Progenitor cell of endocrine pancreas (in vitro differentiated cells): ENCODE measurements around the gene NEMF. TPM values are rescaled to one million over a fixed set of nuclear protein-coding genes. Genes with fewer than 3 reads are reported as not detected.
"Not testable (repeated sequence)": the region's sequence is repeated elsewhere in the genome, so short reads cannot be mapped to it uniquely, and the experiment has no call there.

ENCODE experiments used
- DNase-seq: peaks from one replicate; pipeline ENCODE4 v3.0.0; 2021; ENCODE audit warnings: low spot score; ENCODE audit not compliant: unreplicated experiment
- H3K27ac Mint-ChIP-seq: 2 replicates; pipeline ENCODE4 v1.8.0; 2021; ENCODE audit warnings: mild to moderate bottlenecking, moderate library complexity, mixed read lengths
- H3K27me3 Mint-ChIP-seq: 2 replicates; pipeline ENCODE4 v1.8.0; 2021; ENCODE audit warnings: mixed read lengths
- H3K36me3 Mint-ChIP-seq: 2 replicates; pipeline ENCODE4 v1.8.0; 2022; ENCODE audit warnings: mixed read lengths; ENCODE audit not compliant: insufficient read depth
- H3K4me1 Mint-ChIP-seq: 2 replicates; pipeline ENCODE4 v1.8.0; 2021; ENCODE audit warnings: low read depth, mixed read lengths
- H3K4me3 Mint-ChIP-seq: 2 replicates; pipeline ENCODE4 v1.8.0; 2021; ENCODE audit warnings: low read depth, mild to moderate bottlenecking, moderate library complexity, mixed read lengths
- H3K9me3 Mint-ChIP-seq: 2 replicates; pipeline ENCODE4 v1.8.0; 2021; ENCODE audit warnings: low read depth, mixed read lengths
- CTCF ChIP-seq: fragments of 200-600 bp; sonication (generic); IDR thresholded peaks from one replicate; pipeline ENCODE4 v1.5.0; 2021; ENCODE audit warnings: antibody characterized with exemption, mild to moderate bottlenecking; ENCODE audit not compliant: unreplicated experiment
- total RNA-seq: library from RNA; stranded (reverse); gene quantifications from 2 replicates; pipeline ENCODE4 v1.2.1, GENCODE V29; 2021

The NEMF gene
- total RNA-seq, 1 donor from 2014 or later, result 86.1 TPM

DNA sequence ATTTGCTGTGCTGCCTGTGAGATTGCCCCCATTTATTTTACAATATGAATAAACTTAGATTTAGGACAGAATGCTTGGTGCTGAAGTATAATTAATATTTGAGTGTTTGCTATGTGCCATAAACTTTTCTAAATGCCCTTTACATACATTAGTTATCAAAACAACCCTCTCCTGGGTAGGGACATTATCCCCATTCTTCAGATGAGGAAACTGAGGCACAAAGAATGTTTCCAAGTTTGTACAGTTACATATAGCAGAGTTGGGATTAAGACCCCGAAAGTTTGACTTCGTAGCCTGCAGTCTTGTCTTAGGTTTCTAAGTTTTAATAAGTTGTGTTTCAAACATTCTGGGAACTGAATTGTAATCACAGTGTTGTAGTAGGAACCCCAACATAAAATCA lies 66.3 kb downstream of the NEMF start:
- TF ChIP-seq CTCF, result no peak
- Mint-ChIP-seq H3K36me3 (peaks cover 32% of the 10 kb centered on the region), H3K27me3 (no peaks in the 10 kb centered on the region), H3K4me1 (no peaks in the 10 kb centered on the region), H3K4me3 (no peak overlapping the region), H3K27ac (no peak overlapping the region), H3K9me3 (no peaks in the 10 kb centered on the region)
- no peak for DNase-seq

- Mint-ChIP-seq H3K27ac (no peak overlapping the region), H3K9me3 (no peaks in the 10 kb centered on the region), H3K4me1 (no peaks in the 10 kb centered on the region), H3K27me3 (no peaks in the 10 kb centered on the region), H3K4me3 (no peak overlapping the region), H3K36me3 (peaks cover 31% of the 10 kb centered on the region)
- TF ChIP-seq CTCF, result no peak
- DNase-seq, result no peak
These were observed 69.1 kb downstream of the NEMF start for GRCh38 chr14:49783394-49784014.

DNA sequence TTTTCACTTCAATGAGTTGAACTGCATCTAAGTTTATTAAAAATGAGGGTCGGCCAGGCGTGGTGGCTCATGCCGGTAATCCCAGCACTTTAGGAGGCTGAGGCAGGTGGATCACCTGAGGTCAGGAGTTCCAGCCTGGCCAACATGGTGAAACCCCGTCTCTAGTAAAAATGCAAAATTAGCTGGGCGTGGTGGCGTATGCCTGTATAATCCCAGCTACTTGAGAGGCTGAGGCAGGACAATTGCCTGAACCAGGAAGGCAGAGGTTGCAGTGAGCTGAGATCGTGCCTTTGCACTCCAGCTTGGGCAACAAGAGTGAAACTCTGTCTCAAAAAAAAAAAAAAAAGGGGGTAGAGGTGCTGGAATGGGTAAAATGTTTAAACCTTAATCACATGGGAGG lies 71.5 kb downstream of the NEMF start:
- Mint-ChIP-seq H3K36me3 (peaks cover 29% of the 10 kb centered on the region), H3K27ac (peak overlapping the region; percentile 29)
- DNase-seq, H3K4me1 Mint-ChIP-seq, H3K9me3 Mint-ChIP-seq, H3K4me3 Mint-ChIP-seq, H3K27me3 Mint-ChIP-seq: not testable (repeated sequence)

- no peaks in the 10 kb centered on the region for H3K27me3 Mint-ChIP-seq
- H3K9me3 Mint-ChIP-seq, result no peaks in the 10 kb centered on the region
- H3K27ac Mint-ChIP-seq, result no peak overlapping the region
- H3K4me1 Mint-ChIP-seq, result no peaks in the 10 kb centered on the region
- no peak for DNase-seq
- H3K36me3 Mint-ChIP-seq, result peaks cover 31% of the 10 kb centered on the region
- H3K4me3 Mint-ChIP-seq, result no peak overlapping the region
- TF ChIP-seq CTCF, result no peak
These were observed 74.2 kb downstream of the NEMF start for GRCh38 chr14:49778421-49778820.

DNA sequence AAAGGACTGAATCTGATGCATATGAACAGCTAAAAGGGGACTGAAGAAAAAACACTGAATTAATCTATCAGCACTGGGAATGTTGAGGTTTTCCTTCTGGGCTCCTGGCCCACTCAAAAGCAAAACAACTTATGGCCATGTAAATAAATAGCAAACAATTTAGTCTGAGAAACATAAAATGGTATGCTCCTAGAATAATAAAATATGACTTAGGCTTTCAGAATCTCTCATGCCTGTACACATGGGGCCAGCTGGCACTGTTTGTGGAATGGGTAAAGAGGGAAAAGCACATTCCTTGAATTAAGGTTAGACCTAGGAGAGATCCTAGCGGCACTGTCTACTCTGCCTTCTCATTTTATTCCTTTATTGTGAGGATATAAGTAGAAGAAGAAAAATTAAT lies 78.5 kb downstream of the NEMF start:
- no peak for DNase-seq
- Mint-ChIP-seq H3K27ac (no peak overlapping the region), H3K9me3 (no peaks in the 10 kb centered on the region), H3K36me3 (peaks cover 16% of the 10 kb centered on the region), H3K27me3 (no peaks in the 10 kb centered on the region), H3K4me1 (peaks cover 27% of the 10 kb centered on the region), H3K4me3 (no peak overlapping the region)
- no peak for TF ChIP-seq CTCF

GRCh38 chr14:49771691-49772090 lies 80.9 kb downstream of the NEMF start:
- H3K27ac Mint-ChIP-seq, result peak overlapping the region; percentile 100

More at GRCh38 chr14:49771691-49772090, 80.9 kb downstream of the NEMF start:
- not testable (repeated sequence) for DNase-seq, H3K27me3 Mint-ChIP-seq, H3K9me3 Mint-ChIP-seq
- Mint-ChIP-seq H3K4me3 (peak overlapping the region; percentile 99), H3K36me3 (peaks cover 14% of the 10 kb centered on the region), H3K4me1 (peaks cover 32% of the 10 kb centered on the region)
